ENCODE measurements around the gene OR2F2.

OR2F2 gene

DNA sequence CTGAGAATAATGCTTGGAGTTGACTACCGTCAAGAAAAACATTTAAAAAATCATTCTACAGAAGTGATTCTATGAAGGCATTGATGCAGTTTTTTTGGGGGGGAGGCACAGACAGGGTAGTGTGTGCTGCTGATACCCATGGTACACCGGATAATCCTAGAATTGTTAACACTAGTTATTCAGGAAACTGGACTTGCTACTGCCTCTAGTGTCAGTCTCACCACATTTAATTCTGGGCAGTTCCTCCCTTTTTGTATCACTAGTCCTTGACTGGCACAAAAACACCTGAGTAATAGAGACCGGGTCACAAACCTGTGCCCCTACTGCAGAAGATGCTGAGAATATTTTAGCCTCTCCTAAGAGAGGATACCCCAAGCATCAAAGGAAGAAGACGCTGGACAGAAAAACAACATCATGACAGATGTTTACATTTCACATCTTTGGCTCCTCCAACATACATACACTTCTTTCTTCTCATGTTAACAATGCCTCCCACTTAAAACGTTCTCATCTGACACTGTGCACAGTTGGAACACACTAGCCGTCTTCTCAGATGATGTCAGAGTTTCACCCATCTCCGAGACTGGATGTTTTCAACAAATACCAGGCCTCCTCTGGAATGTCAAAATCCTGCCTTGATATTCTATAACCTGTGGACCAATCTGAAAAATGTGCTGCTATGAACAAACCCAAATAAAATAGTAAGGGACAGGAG, 19.9 kb upstream of the OR2F2 start:
- DNase-seq (ENCODE audit: low read depth): no peak

GRCh38 chr7:143924851-143925250, 10.2 kb upstream of the OR2F2 start:
- no peak for DNase-seq (ENCODE audit: low read depth)

DNA sequence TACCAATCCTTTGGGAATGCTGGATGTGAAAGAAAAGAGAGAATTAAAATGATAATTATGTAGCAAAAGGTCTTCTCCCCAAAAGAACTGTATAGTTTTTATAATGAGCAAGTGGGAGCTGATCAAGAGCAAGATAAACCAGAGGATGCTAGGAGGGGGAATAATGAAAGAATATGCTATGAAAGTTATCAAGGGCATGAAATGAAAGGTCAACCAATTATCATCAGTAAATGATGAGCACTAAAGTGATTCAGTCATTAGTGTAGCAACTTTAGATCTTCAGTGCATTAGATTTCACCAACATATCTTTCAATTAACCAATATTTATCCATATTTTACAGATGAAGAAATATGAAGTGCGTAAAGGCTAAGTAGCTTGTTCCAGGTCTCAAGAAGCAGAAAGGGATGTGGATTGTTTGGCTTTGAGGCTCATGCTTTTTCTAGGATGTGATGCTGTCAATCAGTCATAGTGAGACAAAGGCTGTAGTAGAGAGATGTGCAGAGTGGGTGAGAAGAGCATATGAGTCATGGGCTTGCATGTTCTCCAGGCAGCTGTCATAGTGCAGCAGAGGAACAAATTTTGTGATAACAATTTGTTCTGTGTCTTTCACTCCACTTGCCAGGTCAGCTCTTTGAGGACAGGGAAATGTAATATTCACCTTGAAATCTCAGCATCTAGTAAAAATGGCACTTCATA, 5.7 kb upstream of the OR2F2 start:
- DNase-seq (ENCODE audit: low read depth): no peak

DNA sequence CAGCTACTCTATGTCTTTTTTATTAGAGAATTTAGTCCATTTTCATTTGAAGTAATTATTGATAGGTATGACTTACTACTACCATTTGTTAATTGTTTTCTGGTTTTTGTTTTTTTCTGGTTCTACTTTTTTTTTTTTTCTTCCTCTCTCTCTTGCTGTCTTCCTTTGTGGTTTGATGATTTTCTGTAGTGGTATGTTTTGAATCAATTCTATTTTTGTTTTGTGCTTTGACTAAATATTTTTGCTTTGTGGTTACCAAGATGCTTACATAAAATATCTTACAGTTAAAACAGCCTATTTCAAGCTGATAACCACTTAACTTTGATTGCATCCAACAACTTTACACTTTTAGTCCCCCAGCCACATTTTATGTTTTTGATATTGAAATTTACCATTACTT, 3.3 kb upstream of the OR2F2 start:
- no peak for DNase-seq (ENCODE audit: low read depth)

GRCh38 chr7:143936087-143937009, 1.3 kb downstream of the OR2F2 start:
- DNase-seq (ENCODE audit: low read depth): no peak

GRCh38 chr7:143938379-143939243, 3.6 kb downstream of the OR2F2 start:
- no peak for DNase-seq (ENCODE audit: low read depth)

DNA sequence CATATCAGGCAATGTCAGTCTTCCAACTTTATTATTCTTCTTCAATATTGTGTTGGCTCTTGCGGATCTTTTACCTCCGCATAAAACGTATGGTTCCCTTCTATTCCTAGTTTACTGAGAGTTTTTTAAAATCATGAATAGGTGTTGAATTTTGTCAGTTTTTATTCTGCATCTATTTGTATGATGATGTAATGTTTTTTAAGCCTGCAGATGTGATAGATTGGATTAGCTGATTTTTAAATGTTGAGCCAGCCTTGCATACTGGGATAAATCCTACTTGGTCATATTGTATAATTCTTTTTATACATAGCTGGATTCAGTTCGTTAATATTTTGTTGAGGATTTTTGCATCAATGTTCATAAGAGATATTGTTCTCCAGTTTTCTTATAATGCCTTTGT, 10.4 kb downstream of the OR2F2 start:
- DNase-seq (ENCODE audit: low read depth): no peak

DNA sequence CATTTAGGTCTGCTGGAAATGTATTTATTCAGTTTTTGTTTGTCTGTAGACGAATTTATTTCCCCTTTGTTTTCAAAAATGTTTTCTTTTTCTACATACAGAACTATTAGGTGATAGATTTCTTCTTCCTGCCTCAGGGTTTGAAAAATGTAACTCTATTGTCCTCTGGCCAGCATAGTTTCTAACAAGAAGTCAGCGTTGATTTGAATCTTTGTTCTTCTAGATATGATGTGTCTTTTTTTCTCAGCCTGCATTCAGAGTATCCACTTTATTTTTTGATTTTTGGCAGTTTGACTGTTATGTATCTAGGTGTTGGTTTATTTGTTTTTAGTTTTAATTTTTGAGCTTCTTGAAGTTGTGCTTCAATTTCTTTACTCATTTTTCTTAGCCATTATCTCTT, 12.1 kb downstream of the OR2F2 start:
- no peak for DNase-seq (ENCODE audit: low read depth)

- DNase-seq (ENCODE audit: low read depth): no peak
These were observed 13.7 kb downstream of the OR2F2 start for GRCh38 chr7:143948733-143949132.

DNA sequence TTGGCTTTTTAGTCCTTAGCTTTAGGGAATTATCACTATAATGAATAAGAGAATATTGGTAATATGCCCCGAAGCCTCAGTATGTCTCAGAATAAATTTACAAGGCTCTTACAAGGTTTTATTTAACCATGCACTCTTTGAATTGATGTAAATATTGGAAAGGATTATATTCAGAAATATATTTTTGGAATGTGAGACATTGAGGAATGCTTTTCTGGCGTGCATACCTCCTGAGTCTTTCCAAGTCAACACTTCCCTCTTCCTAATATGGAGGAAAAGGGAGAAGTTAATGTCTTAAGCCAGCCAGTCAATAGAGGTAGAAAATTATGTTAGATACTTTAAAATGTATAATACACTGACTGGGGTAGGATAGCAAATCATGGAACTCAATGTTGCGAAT, 18.4 kb downstream of the OR2F2 start:
- no peak for DNase-seq (ENCODE audit: low read depth)

- DNase-seq (ENCODE audit: low read depth): no peak
These were observed 19.1 kb downstream of the OR2F2 start for GRCh38 chr7:143954135-143954534.

DNA sequence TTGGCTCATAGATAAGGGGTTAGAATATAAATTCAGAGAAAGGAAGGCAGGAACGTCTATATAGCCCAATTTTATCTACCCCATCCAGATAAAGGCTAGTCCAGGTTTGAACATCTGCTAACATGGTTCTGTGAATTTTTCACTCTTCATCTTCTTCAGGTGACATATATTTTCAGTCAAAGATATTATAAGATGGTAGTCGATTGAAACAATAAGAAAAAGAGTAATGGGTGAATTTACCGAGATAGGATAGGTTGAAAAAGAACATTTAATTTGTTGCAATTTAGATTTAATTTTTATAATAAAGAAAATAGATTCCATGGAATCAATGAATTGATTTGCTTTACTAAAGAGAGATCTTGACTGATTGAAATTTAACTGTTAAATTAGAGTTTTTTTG, 19.5 kb downstream of the OR2F2 start, which contains the start of gene OR2F1:
Gene OR2F1, plus strand, starts transcription at position 301 of the 400 bp plus-strand sequence. CDS start 5,127 bp downstream, outside the sequence.
- no peak for DNase-seq (ENCODE audit: low read depth)

DNA sequence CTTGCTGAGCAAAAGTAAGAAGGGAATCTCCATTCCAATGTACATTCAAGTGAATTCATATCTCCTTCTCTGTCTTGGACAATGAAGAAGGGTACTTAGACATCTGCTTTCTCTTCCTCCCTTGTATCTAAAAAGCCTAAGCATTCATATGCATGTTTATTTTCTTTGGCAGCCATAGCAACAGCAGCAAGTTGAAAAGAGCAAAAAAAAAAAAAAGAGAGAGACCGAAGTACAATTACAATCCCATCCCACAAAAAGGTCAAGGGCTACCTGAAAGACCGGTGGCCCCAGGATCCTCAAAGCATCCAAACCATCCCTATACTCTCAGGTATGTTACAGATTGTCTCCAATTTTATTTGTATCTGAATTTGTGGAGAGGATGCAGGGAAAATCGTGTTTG, 23.7 kb downstream of the OR2F2 start:
- DNase-seq (ENCODE audit: low read depth): no peak

DNA sequence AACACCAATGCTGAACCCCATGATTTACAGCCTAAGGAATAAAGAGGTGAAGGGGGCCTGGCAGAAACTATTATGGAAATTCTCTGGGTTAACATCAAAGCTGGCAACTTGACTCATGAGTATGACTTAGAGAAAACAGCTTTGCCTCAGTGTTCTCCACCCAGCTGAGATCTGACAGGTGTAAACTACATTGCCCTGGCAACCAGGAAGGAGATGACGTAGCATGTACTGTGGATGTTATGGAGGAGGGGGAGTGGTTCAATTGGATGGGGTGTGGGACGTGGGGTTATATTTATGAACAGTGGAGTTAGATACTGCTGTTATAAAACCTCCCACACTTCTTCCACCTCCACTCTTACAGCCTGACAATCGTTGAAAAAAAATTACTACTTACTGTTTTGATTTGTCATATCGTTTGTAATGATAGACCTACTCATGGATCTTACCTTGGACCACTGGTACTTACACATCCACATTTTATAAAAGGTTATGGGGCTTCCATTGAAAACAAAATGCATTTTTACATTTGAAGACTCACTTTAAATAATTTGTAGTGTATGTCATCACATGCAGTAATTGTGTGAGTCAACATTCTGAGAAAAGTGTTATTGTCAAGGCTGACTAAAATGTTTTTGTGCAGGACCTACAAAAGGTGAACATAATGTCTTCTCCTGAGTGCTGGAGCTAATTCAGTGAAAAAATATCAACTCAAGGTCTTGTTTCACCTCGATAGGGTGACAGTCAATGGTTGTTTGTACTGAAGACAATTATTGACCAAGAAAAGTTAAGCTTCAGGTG, 26.0 kb downstream of the OR2F2 start:
- no peak for DNase-seq (ENCODE audit: low read depth)

DNA sequence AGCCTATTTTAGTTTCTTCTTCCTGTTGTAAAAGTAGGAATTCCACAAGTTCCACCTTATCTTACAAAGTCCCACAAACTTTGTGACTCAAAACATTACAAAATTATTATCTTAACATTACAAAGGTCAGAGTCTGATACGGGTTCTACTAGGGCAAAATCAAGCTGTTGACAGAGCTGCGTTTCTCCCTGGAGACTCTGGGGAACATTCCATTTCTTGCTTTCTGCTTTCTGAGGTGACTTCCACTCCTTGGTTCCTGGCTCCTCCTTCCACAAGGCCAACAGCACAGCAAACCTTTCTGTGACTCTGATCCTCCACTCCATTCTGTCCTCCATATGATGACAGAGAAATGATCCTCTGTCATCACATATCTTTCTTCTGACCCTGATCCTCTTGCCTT, 30.2 kb downstream of the OR2F2 start:
- no peak for DNase-seq (ENCODE audit: low read depth)

DNA sequence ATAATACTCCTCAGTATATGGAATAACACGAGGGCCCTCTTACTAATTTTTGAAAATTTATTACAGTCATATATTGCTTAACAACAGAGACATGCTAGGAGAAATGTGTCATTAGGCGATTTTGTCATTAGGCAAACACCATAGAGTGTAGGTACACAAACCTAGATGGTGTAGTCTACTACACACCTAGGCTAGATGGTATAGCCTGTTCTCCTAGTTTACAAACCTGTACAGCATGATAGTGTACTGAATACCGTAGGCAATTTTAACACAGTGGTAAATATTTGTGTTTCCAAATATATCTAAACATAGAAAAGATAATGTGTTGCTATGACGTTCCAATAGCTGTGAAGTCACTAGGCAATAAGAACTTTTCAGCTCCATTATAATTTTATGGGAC, 32.4 kb downstream of the OR2F2 start:
- no peak for DNase-seq (ENCODE audit: low read depth)

DNA sequence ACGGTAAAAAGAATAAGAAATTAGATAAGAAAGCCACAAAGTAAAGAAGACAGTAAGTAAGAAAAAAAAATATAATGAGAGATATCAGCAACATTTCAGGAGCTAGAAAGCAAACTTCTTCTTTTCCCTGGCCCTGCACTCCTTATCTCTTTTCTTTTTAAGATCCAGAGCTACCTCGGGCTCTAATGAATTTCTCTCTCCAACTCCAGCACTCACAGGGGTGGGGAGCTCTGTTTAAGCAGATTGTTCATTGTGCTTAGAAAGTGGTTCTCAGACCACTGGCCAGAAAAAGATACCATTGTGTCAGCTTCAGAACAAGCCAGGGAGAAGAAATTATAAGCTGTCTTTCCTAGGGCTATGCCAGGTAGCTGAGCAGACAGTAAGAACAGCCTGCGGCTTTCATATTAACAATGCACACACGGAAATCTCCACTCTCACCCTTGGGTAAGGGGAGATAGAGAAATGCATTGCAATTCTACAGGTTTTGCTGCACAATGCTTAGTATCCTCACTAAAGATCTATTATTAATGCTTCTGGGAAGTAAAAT, 38.9 kb downstream of the OR2F2 start:
- no peak for DNase-seq (ENCODE audit: low read depth)

DNA sequence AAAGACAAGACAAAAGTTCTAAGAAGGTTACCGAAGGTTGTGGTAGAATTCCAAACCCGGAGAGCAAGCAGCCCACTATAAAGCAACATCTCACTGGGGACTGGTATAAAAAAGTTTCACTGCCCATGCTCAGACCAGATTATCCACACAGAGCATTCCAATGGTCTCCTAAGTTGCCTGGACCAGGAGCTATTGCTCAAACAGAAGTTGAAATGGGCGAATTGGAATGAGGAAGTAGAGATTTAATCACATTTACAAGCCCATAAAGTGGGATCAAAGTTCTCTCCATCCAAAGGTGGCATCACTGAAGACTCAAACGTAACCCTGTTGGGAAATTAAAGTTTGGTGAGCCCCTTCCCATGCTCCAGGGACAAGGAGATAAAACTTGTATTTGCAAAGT, 39.4 kb downstream of the OR2F2 start:
- no peak for DNase-seq (ENCODE audit: low read depth)

DNA sequence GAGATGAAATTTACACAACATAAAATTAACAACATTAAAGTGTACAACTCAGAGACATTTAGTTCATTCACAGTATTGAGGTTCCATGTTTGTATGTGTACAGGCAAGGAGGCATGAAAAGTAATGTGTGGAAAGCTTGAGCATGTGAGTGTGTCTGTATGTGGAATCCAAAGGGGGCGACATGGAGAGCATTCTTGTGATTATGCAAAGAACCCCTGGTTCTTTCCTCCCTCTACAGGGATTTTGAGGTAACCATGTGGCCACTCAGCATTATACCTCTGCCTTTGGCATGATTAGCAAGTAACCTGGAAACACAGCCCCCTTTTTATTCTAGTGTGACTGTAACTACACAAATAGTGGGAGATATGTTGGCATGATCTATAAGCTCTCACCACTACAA, 40.6 kb downstream of the OR2F2 start:
- DNase-seq (ENCODE audit: low read depth): no peak

- no peak for DNase-seq (ENCODE audit: low read depth)
These were observed 43.6 kb downstream of the OR2F2 start for GRCh38 chr7:143978585-143978984.

GRCh38 chr7:143979359-143979758, 44.3 kb downstream of the OR2F2 start:
- DNase-seq (ENCODE audit: low read depth): no peak

Measured in CMK (cell line).